NB4 (cell line): ENCODE results near the gene IL32.
A peak's percentile ranks its signal among the peaks of the same experiment; 100 is the strongest.

Source experiments
- MYC ChIP-seq: IDR thresholded peaks from 2 replicates; pipeline ENCODE4 v1.6.1; 2011; ENCODE audit warnings: low read depth, low read length
- POLR2A ChIP-seq: IDR thresholded peaks from 2 replicates; pipeline ENCODE4 v1.6.1; 2011; ENCODE audit warnings: mild to moderate bottlenecking; ENCODE audit not compliant: insufficient read length; ENCODE audit errors: extremely low read depth
- TF ChIP-seq, protein P1 (sequence below): IDR thresholded peaks from one replicate; pipeline ENCODE4 v1.5.1; 2012; ENCODE audit warnings: low read depth, low read length

DNA sequence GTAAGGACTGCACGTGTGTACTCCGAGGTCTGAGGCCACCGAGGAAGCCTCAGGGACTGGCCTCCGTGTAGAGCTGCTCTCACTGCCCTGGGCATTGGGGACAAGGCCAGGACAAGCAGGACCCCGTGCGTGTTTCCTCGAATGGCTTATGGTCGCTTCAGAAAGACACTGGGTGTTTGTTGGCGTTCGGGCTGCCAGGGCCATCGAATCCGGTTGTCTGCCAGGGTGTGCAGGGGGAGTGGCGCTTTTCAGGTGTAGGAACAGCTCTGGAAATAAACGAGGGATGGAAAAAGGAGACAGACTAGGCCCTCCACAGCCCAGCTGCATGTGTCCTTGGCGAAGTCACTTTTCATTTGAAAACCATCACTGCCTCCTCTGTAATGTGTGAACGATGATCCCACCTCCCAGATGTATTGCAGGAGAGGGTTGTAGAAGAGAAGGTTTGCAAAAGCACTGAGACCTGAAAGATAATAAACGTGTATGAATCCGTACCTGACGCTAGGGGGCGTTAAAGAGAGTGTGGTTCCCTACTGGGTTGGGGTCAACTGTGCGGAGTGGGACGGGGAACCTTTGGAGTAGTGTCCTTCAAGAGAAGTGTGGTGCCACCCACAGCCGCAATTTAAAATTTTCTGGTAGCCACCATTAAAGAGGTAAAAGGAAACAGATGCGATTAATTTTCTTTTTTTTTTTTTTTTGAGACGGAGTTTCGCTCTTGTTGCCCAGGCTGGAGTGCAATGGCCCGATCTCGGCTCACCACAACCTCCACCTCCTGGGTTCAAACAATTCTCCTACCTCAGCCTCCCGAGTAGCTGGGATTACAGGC lies 35.8 kb downstream of the IL32 start:
- TF ChIP-seq, protein P1, sequence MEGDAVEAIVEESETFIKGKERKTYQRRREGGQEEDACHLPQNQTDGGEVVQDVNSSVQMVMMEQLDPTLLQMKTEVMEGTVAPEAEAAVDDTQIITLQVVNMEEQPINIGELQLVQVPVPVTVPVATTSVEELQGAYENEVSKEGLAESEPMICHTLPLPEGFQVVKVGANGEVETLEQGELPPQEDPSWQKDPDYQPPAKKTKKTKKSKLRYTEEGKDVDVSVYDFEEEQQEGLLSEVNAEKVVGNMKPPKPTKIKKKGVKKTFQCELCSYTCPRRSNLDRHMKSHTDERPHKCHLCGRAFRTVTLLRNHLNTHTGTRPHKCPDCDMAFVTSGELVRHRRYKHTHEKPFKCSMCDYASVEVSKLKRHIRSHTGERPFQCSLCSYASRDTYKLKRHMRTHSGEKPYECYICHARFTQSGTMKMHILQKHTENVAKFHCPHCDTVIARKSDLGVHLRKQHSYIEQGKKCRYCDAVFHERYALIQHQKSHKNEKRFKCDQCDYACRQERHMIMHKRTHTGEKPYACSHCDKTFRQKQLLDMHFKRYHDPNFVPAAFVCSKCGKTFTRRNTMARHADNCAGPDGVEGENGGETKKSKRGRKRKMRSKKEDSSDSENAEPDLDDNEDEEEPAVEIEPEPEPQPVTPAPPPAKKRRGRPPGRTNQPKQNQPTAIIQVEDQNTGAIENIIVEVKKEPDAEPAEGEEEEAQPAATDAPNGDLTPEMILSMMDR, result peak; percentile 60
- 0 out of 2 replicates have a peak, but pooled peaks have one; percentile 45 for TF ChIP-seq MYC
- no peak for TF ChIP-seq POLR2A
